Measurements from ENCODE around the gene F2RL3. TPM values are rescaled to one million over a fixed set of nuclear protein-coding genes. Genes with fewer than 3 reads are reported as not detected.
"Not testable (repeated sequence)": the region's sequence is repeated elsewhere in the genome, so short reads cannot be mapped to it uniquely, and the experiment has no call there.

The F2RL3 gene
- total RNA-seq, 2 experiments from 2014 or later, result not detected

DNA sequence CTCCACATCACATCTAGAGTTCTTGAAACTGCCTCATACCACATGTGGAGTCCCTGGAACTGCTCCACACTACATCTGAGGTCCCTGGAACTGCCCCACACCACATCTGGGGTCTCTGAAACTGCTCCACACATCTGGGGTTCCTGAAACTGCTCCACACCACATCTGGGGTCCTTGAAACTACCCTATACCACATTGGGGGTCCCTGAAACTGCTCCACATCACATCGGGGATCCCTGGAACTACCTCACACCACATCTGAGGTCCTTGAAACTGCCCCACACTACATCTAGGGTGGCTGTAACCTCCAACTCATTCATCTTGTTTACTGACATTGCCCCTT lies 33.8 kb downstream of the F2RL3 start:
- no peaks in the 10 kb centered on the region for H3K27me3 Mint-ChIP-seq (ENCODE audit: low read depth)

GRCh38 chr19:16922949-16923348 lies 34.1 kb downstream of the F2RL3 start:
- no peak for DNase-seq
- intact Hi-C loops (cut with micrococcal nuclease), result no loop called here
- H3K9me3 Mint-ChIP-seq, result peaks cover 16% of the 10 kb centered on the region
- peaks cover 2% of the 10 kb centered on the region for H3K36me3 Mint-ChIP-seq (ENCODE audit: low read depth)
- no peaks in the 10 kb centered on the region for H3K27me3 Mint-ChIP-seq (ENCODE audit: low read depth)
- no peak overlapping the region for H3K27ac Mint-ChIP-seq
- H3K4me1 Mint-ChIP-seq (ENCODE audit: low read depth), result no peaks in the 10 kb centered on the region
- CTCF ChIA-PET, result no interaction called here
- no peak overlapping the region for H3K4me3 Mint-ChIP-seq

More for the DNA sequence above, 33.8 kb downstream of the F2RL3 start:
- H3K27ac Mint-ChIP-seq, result no peak overlapping the region
- peaks cover 16% of the 10 kb centered on the region for H3K9me3 Mint-ChIP-seq
- DNase-seq, result no peak
- intact Hi-C loops (cut with micrococcal nuclease), result no loop called here
- H3K4me1 Mint-ChIP-seq (ENCODE audit: low read depth), result no peaks in the 10 kb centered on the region
- no peak overlapping the region for H3K4me3 Mint-ChIP-seq
- peaks cover 2% of the 10 kb centered on the region for H3K36me3 Mint-ChIP-seq (ENCODE audit: low read depth)
- CTCF ChIA-PET, result no interaction called here

GRCh38 chr19:16927883-16928282 lies 39.1 kb downstream of the F2RL3 start:
- H3K9me3 Mint-ChIP-seq, result peaks cover 20% of the 10 kb centered on the region
- CTCF ChIA-PET, result interaction anchor here (0.7 kb wide), 1 partner anchor 155 kb away, joined by 6 read pairs; no protein-coding TSS in a partner anchor
- H3K4me3 Mint-ChIP-seq, result no peak overlapping the region

GRCh38 chr19:16928351-16928750 lies 39.6 kb downstream of the F2RL3 start:
- peaks cover 1% of the 10 kb centered on the region for H3K27me3 Mint-ChIP-seq (ENCODE audit: low read depth)
- no peak overlapping the region for H3K4me3 Mint-ChIP-seq
- CTCF ChIA-PET, result interaction anchor here (0.7 kb wide), 1 partner anchor 156 kb away, joined by 6 read pairs; no protein-coding TSS in a partner anchor
- DNase-seq, result no peak
- H3K27ac Mint-ChIP-seq, result no peak overlapping the region
- peaks cover 2% of the 10 kb centered on the region for H3K36me3 Mint-ChIP-seq (ENCODE audit: low read depth)
- no peaks in the 10 kb centered on the region for H3K4me1 Mint-ChIP-seq (ENCODE audit: low read depth)
- peaks cover 21% of the 10 kb centered on the region for H3K9me3 Mint-ChIP-seq
- intact Hi-C loops (cut with micrococcal nuclease), result no loop called here

More at GRCh38 chr19:16927883-16928282, 39.1 kb downstream of the F2RL3 start:
- no peak for DNase-seq
- Mint-ChIP-seq H3K36me3 (ENCODE audit: low read depth) (peaks cover 2% of the 10 kb centered on the region), H3K27ac (no peak overlapping the region), H3K4me1 (ENCODE audit: low read depth) (no peaks in the 10 kb centered on the region), H3K27me3 (ENCODE audit: low read depth) (peaks cover 1% of the 10 kb centered on the region)
- intact Hi-C loops (cut with micrococcal nuclease), result no loop called here

- no peak overlapping the region for H3K27ac Mint-ChIP-seq
- H3K36me3 Mint-ChIP-seq (ENCODE audit: low read depth), result peaks cover 2% of the 10 kb centered on the region
- H3K4me1 Mint-ChIP-seq (ENCODE audit: low read depth), result no peaks in the 10 kb centered on the region
- H3K4me3 Mint-ChIP-seq, result no peak overlapping the region
- DNase-seq, result no peak
- CTCF ChIA-PET, result interaction anchor here (0.7 kb wide), 1 partner anchor 156 kb away, joined by 6 read pairs; no protein-coding TSS in a partner anchor
- peaks cover 1% of the 10 kb centered on the region for H3K27me3 Mint-ChIP-seq (ENCODE audit: low read depth)
- intact Hi-C loops (cut with micrococcal nuclease), result no loop called here
- peaks cover 27% of the 10 kb centered on the region for H3K9me3 Mint-ChIP-seq
These were observed 40.1 kb downstream of the F2RL3 start for GRCh38 chr19:16928916-16929315.

DNA sequence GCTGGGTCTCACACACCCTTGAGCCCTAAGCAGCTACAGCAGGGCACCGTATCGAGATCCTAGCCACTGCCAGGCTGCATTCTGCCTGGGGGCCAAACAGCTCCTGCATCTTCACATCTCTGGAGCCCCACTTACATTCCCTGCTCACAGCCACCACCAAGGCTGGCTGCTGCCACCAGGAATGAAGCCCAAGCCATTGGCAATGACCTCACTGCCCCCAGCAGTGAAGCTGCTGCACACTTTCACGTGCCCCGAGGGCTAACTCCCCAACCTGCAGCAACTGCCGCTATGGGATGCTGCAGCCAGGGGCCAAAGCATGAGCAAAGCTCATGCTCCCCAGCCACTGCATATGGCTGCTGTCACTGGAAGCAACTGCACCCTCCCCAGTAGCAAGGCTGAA lies 42.0 kb downstream of the F2RL3 start:
- Mint-ChIP-seq H3K27me3 (ENCODE audit: low read depth) (peaks cover 1% of the 10 kb centered on the region), H3K27ac (no peak overlapping the region), H3K4me1 (ENCODE audit: low read depth) (no peaks in the 10 kb centered on the region), H3K36me3 (ENCODE audit: low read depth) (peaks cover 4% of the 10 kb centered on the region), H3K9me3 (peaks cover 30% of the 10 kb centered on the region), H3K4me3 (no peak overlapping the region)
- CTCF ChIA-PET, result no interaction called here
- DNase-seq, result no peak
- intact Hi-C loops (cut with micrococcal nuclease), result no loop called here

GRCh38 chr19:16931306-16931705 lies 42.5 kb downstream of the F2RL3 start:
- Mint-ChIP-seq H3K4me1 (ENCODE audit: low read depth) (no peaks in the 10 kb centered on the region), H3K4me3 (no peak overlapping the region)

GRCh38 chr19:16934489-16934888 lies 45.7 kb downstream of the F2RL3 start:
- no peaks in the 10 kb centered on the region for H3K4me1 Mint-ChIP-seq (ENCODE audit: low read depth)
- H3K27ac Mint-ChIP-seq, result no peak overlapping the region
- intact Hi-C loops (cut with micrococcal nuclease), result no loop called here
- peaks cover 2% of the 10 kb centered on the region for H3K36me3 Mint-ChIP-seq (ENCODE audit: low read depth)
- DNase-seq, result no peak
- H3K27me3 Mint-ChIP-seq (ENCODE audit: low read depth), result no peaks in the 10 kb centered on the region
- H3K9me3 Mint-ChIP-seq, result peaks cover 23% of the 10 kb centered on the region
- no peak overlapping the region for H3K4me3 Mint-ChIP-seq
- CTCF ChIA-PET, result no interaction called here

More at GRCh38 chr19:16931306-16931705, 42.5 kb downstream of the F2RL3 start:
- Mint-ChIP-seq H3K27me3 (ENCODE audit: low read depth) (peaks cover 1% of the 10 kb centered on the region), H3K9me3 (peaks cover 30% of the 10 kb centered on the region), H3K27ac (no peak overlapping the region), H3K36me3 (ENCODE audit: low read depth) (peaks cover 4% of the 10 kb centered on the region)
- DNase-seq, result no peak
- intact Hi-C loops (cut with micrococcal nuclease), result no loop called here
- CTCF ChIA-PET, result no interaction called here

DNA sequence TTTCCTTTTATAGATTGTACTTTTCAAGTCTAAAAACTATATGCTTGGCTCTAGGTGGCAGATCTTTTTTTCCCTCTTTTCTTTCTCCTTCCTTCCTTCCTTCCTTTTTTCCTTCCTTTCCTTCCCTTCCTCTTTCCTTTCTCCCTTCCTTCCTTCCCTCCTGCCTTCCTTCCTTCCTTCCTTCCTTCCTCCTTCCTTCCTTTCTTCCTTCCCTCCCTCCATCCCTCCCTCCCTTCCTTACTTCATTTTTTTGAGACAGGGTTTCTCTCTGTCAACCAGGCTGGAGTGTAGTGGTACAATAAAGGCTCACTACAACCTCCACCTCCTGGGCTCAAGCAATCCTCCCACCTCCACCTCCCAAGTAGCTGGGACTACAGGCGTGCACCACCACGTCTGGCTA lies 48.1 kb downstream of the F2RL3 start:
- no peaks in the 10 kb centered on the region for H3K27me3 Mint-ChIP-seq (ENCODE audit: low read depth)
- peaks cover 2% of the 10 kb centered on the region for H3K36me3 Mint-ChIP-seq (ENCODE audit: low read depth)
- no peak overlapping the region for H3K27ac Mint-ChIP-seq
- intact Hi-C loops (cut with micrococcal nuclease), result no loop called here
- DNase-seq, result no peak
- H3K4me3 Mint-ChIP-seq, result no peak overlapping the region
- CTCF ChIA-PET, result no interaction called here
- peaks cover 20% of the 10 kb centered on the region for H3K9me3 Mint-ChIP-seq
- no peaks in the 10 kb centered on the region for H3K4me1 Mint-ChIP-seq (ENCODE audit: low read depth)

- H3K36me3 Mint-ChIP-seq (ENCODE audit: low read depth); H3K4me3 Mint-ChIP-seq; H3K27me3 Mint-ChIP-seq (ENCODE audit: low read depth); H3K4me1 Mint-ChIP-seq (ENCODE audit: low read depth); H3K27ac Mint-ChIP-seq; CTCF ChIA-PET; intact Hi-C loops (cut with micrococcal nuclease); DNase-seq: not testable (repeated sequence)
- peaks cover 16% of the 10 kb centered on the region for H3K9me3 Mint-ChIP-seq
These were observed 49.0 kb downstream of the F2RL3 start for GRCh38 chr19:16937796-16938195.

DNA sequence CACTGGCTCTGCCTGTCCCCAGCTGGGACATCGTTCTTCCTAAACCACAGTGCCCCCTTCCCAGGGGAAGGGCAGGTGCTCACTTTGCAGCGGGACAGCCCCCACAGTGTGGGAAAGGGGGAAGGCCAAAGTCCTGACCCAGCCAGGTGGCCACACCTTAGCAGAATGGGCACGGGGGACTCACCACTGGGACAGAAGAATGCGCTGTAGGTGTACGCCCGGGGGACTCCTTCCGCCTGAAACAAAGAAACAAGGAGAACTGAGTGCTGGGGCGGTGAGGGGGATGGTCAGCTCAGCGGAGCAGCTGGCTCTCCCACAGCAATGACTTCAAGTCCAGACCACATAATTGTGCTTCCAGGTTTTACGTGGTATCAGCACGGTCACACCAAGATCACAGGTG lies 49.4 kb downstream of the F2RL3 start:
- CTCF ChIA-PET, result no interaction called here
- Mint-ChIP-seq H3K4me1 (ENCODE audit: low read depth) (no peaks in the 10 kb centered on the region), H3K27ac (no peak overlapping the region), H3K27me3 (ENCODE audit: low read depth) (no peaks in the 10 kb centered on the region), H3K9me3 (peaks cover 16% of the 10 kb centered on the region), H3K36me3 (ENCODE audit: low read depth) (peaks cover 2% of the 10 kb centered on the region), H3K4me3 (no peak overlapping the region)
- intact Hi-C loops (cut with micrococcal nuclease), result no loop called here
- no peak for DNase-seq

DNA sequence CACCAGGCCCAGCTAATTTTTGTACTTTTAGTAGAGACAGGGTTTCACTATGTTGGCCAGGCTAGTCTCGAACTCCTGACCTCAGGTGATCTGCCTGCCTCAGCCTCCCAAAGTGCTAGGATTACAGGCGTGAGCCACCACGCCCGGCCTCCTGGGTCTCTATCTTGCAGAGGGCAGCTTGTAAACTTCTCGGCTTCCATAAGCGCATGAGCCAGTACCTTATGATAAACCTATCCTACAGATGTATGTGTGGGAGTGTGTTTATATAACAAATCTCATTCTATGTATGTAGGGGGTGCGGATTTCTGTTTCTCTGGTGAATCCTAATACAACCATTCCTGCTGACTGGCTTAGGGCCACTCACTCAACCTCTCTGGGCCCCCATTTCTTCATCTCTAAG lies 51.3 kb downstream of the F2RL3 start:
- H3K9me3 Mint-ChIP-seq; intact Hi-C loops (cut with micrococcal nuclease); H3K4me1 Mint-ChIP-seq (ENCODE audit: low read depth); H3K36me3 Mint-ChIP-seq (ENCODE audit: low read depth); H3K4me3 Mint-ChIP-seq; CTCF ChIA-PET; DNase-seq; H3K27me3 Mint-ChIP-seq (ENCODE audit: low read depth); H3K27ac Mint-ChIP-seq: not testable (repeated sequence)

DNA sequence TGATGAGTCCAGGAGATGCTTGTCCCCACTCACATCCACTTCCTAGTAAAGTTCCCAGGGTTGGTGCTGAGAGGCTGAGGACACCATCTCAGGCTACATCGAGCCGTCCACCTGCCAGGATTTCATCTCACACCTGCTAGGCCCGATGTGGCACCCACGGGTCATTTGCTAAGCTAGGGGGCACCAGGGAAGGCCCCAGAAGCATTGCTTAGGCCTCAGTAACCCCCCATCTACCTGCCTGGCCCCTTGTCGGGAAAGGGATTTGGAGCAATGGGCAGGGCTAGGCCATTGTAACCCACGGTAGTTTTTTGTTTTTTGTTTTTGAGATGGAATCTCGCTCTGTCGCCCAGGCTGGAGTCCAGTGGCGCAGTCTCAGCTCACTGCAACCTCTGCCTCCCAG lies 51.8 kb downstream of the F2RL3 start:
- Mint-ChIP-seq H3K4me3 (no peak overlapping the region), H3K36me3 (ENCODE audit: low read depth) (no peaks in the 10 kb centered on the region), H3K27ac (no peak overlapping the region), H3K9me3 (no peaks in the 10 kb centered on the region), H3K4me1 (ENCODE audit: low read depth) (no peaks in the 10 kb centered on the region), H3K27me3 (ENCODE audit: low read depth) (no peaks in the 10 kb centered on the region)
- intact Hi-C loops (cut with micrococcal nuclease), result no loop called here
- DNase-seq, result no peak
- CTCF ChIA-PET, result no interaction called here
